Keratinocyte (primary cell): Measurements from ENCODE around the gene IST1. TPM values are rescaled to one million over a fixed set of nuclear protein-coding genes. Genes with fewer than 3 reads are reported as not detected.

Experiments
- DNase-seq: peaks from one replicate; pipeline ENCODE4 v3.0.0-alpha.2; 2011; ENCODE audit warnings: low read depth, missing footprints, low spot score
- FAIRE-seq: peaks from 2 replicates; lab custom pipeline; 2011; peaks lifted over from hg19 to GRCh38; lab: Jason Lieb, UNC
- H2AFZ ChIP-seq: 2 replicates; pipeline ENCODE4 v1.6.0; 2012; ENCODE audit warnings: low read length, control low read depth, inconsistent platforms; ENCODE audit not compliant: control insufficient read depth
- H3K27ac ChIP-seq: 2 replicates; pipeline ENCODE4 v1.5.1; 2011; ENCODE audit warnings: low read length; ENCODE audit not compliant: control insufficient read depth, insufficient read depth
- H3K27me3 ChIP-seq: 3 replicates; pipeline ENCODE4 v1.6.0; 2011; ENCODE audit warnings: low read length; ENCODE audit not compliant: control insufficient read depth, insufficient read depth; ENCODE audit errors: extremely low read depth
- H3K36me3 ChIP-seq, 2 experiments: 2 replicates in 1 of 2; 3 replicates in 1 of 2; pipeline ENCODE4 v1.5.1; 2011; ENCODE audit warnings: low read length in 2 of 2, mild to moderate bottlenecking in 1 of 2; ENCODE audit not compliant: control insufficient read depth in 2 of 2, insufficient read depth in 2 of 2; ENCODE audit errors: extremely low read depth in 1 of 2
- H3K4me1 ChIP-seq: 3 replicates; pipeline ENCODE4 v1.5.1; 2011; ENCODE audit warnings: low read length; ENCODE audit not compliant: control insufficient read depth, insufficient read depth; ENCODE audit errors: extremely low read depth
- H3K4me2 ChIP-seq: 3 replicates; pipeline ENCODE4 v1.6.0; 2011; ENCODE audit warnings: low read depth, low read length; ENCODE audit not compliant: control insufficient read depth, insufficient read depth; ENCODE audit errors: extremely low read depth
- H3K4me3 ChIP-seq, 3 experiments: fragments of 200-600 bp in 1 of 3; sonication (generic) in 1 of 3; 2 replicates in 2 of 3; 3 replicates in 1 of 3; pipeline ENCODE4 v1.5.1; 2011 to 2016; ENCODE audit warnings: low read length in 3 of 3, mild to moderate bottlenecking in 3 of 3, control low read depth in 2 of 3, inconsistent platforms in 1 of 3, low read depth in 1 of 3, mixed read lengths in 1 of 3, mixed run types in 1 of 3, moderate library complexity in 1 of 3; ENCODE audit not compliant: control insufficient read depth in 2 of 3, insufficient read depth in 2 of 3; ENCODE audit errors: extremely low read depth in 1 of 3
- H3K79me2 ChIP-seq: 2 replicates; pipeline ENCODE4 v1.6.0; 2012; ENCODE audit warnings: low read length; ENCODE audit not compliant: control insufficient read depth, insufficient read depth
- H3K9ac ChIP-seq: 3 replicates; pipeline ENCODE4 v1.6.0; 2011; ENCODE audit warnings: low read length; ENCODE audit not compliant: control insufficient read depth, insufficient read depth; ENCODE audit errors: extremely low read depth
- H3K9me1 ChIP-seq: 3 replicates; pipeline ENCODE4 v1.6.0; 2011; ENCODE audit warnings: low read length; ENCODE audit not compliant: control insufficient read depth, insufficient read depth; ENCODE audit errors: extremely low read depth
- H3K9me3 ChIP-seq: 2 replicates; pipeline ENCODE4 v1.5.1; 2012; ENCODE audit warnings: low read depth, low read length; ENCODE audit not compliant: control insufficient read depth
- H4K20me1 ChIP-seq: 3 replicates; pipeline ENCODE4 v1.6.0; 2011; ENCODE audit warnings: low read length; ENCODE audit not compliant: control insufficient read depth, insufficient read depth; ENCODE audit errors: extremely low read depth
- EZH2 ChIP-seq: IDR thresholded peaks from one replicate; pipeline ENCODE4 v1.6.1; 2012; ENCODE audit warnings: inconsistent platforms, mild to moderate bottlenecking, low read length, moderate library complexity
- dilution Hi-C: fragments of 300-500 bp; cut with MboI; formaldehyde crosslinking; loops from one replicate; pipeline ENCODE4 v1.7.0; 2020; ENCODE audit warnings: low sequenced_read_pairs; ENCODE audit not compliant: extremely low pct_ligation_motif_present
- polyA plus RNA-seq, 5 experiments: library from polyadenylated mRNA; depleted of rRNA in 3 of 5; stranded (reverse) in 3 of 5; stranded (forward) in 1 of 5; unstranded in 1 of 5; fragments of >200 nt; gene quantifications; 1 replicate in 1 of 5; 2 replicates in 3 of 5; 3 replicates in 1 of 5; pipeline versions ENCODE4 v1.2.1 to v1.2.3, GENCODE V29; 2011 to 2012; ENCODE audit warnings: missing spikeins in 2 of 5, low read depth in 1 of 5, low replicate concordance in 1 of 5
- TF ChIP-seq, protein P1 (sequence below), 3 experiments: IDR thresholded peaks in 1 of 3; conservative IDR thresholded peaks in 1 of 3; optimal IDR thresholded peaks in 1 of 3; 2 replicates in 2 of 3; 3 replicates in 1 of 3; pipeline versions ENCODE3 to v1.5.1; 2011; ENCODE audit warnings: low read length in 3 of 3, mild to moderate bottlenecking in 3 of 3, moderate library complexity in 2 of 3, control low read depth in 1 of 3, inconsistent platforms in 1 of 3; ENCODE audit not compliant: insufficient read depth in 2 of 3; ENCODE audit errors: extremely low read depth in 1 of 3

The IST1 gene
- polyA plus RNA-seq, 1 donor (not counting 4 experiments of a cell fraction or from before 2014, with no cell fraction given) = 188 TPM

DNA sequence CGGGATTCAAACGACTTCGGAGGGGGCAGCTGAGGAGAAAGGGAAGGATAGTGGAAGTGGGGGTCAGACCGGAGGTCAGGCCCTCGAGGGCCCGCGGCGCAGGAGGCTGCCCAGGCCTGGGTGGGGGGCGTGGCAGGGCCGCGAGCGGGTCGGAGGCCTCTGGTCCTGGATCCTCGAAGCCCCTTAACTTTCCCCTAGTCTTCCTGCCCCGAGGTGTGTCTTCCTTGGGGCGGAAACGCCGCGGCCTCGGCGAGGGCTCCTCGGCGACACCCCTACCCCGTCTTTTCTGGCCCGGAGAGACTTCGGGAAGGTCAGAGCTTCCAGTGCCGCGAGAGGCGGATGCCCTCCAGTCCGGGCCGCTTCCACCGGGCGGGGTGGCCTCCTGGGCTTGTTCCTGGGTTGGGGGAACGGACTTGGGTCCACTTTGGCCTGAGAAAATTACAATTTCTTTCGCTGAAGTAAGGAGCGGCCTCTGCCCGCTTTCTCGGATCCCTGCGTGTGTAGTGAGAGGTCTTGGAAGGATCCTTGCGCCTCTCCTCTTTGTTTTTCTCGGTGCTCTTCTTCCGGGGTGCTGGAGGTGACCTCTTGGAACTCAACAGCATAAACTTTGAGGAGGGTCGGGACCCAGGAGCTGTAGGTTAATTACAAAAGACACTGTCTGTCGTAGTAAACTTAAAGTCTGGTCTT lies 491 bp downstream of the IST1 start:
- DNase-seq (no peak), FAIRE-seq (no peak)
- H3K27ac ChIP-seq = peak overlapping the region; percentile 92
- peak overlapping the region; percentile 96 for H2AFZ ChIP-seq
- no peaks in the 10 kb centered on the region for H3K9me1 ChIP-seq
- peaks cover 55% of the 10 kb centered on the region for H3K79me2 ChIP-seq
- peaks cover 5% of the 10 kb centered on the region for H4K20me1 ChIP-seq
- peak overlapping the region; percentile 91 to 100 (median 96) for H3K4me3 ChIP-seq
- H3K4me2 ChIP-seq = peak overlapping the region; percentile 90
- dilution Hi-C loops = no loop called here
- H3K4me1 ChIP-seq = peaks cover 3% of the 10 kb centered on the region
- no peaks in the 10 kb centered on the region for H3K27me3 ChIP-seq
- no peaks in the 10 kb centered on the region for H3K9me3 ChIP-seq
- H3K36me3 ChIP-seq = peaks cover 0 to 3% of the 10 kb centered on the region in 2 experiments
- TF ChIP-seq, protein P1, sequence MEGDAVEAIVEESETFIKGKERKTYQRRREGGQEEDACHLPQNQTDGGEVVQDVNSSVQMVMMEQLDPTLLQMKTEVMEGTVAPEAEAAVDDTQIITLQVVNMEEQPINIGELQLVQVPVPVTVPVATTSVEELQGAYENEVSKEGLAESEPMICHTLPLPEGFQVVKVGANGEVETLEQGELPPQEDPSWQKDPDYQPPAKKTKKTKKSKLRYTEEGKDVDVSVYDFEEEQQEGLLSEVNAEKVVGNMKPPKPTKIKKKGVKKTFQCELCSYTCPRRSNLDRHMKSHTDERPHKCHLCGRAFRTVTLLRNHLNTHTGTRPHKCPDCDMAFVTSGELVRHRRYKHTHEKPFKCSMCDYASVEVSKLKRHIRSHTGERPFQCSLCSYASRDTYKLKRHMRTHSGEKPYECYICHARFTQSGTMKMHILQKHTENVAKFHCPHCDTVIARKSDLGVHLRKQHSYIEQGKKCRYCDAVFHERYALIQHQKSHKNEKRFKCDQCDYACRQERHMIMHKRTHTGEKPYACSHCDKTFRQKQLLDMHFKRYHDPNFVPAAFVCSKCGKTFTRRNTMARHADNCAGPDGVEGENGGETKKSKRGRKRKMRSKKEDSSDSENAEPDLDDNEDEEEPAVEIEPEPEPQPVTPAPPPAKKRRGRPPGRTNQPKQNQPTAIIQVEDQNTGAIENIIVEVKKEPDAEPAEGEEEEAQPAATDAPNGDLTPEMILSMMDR (optimal IDR thresholded peaks at IDR 0.05 in 1 of 3, IDR thresholded peaks at IDR 0.05 in 1 of 3, conservative IDR thresholded peaks at IDR 0.05 in 1 of 3; ENCODE audit: extremely low read depth in 1 of 3, insufficient read depth in 2 of 3, low read length in 3 of 3) = no peak
- TF ChIP-seq EZH2 = no peak
- peak overlapping the region; percentile 98 for H3K9ac ChIP-seq

DNA sequence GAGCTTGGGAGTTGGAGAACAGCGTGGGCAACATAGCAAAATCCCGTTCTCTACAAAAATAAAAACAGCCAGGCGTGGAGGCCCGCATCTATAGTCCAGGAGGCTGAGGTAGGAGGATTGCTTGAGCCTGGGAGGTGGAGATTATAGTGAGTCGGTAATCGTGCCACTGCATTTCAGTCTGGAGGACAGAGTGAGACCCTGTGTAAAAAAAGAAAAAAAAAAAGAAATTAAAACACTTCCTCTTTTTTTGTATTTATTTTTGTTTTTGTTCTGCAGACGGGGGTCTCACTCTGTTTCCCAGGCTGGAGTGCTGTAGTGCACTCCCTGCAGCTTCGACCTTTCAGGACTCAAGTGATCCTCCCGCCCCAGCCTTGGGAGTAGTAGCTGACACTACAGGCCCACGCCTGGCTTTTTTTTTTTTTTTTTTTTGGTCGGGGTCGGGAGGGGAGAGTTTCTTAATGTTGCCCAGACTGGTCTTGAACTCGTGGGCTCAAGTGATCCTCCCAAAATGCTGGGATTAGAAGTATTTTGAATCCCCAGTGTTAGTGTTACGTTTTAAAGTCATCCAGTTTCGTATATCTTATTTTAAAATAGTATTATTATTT lies 1.5 kb downstream of the IST1 start:
- Histone ChIP-seq H3K9me1 (no peaks in the 10 kb centered on the region), H3K4me1 (peaks cover 3% of the 10 kb centered on the region), H3K9me3 (no peaks in the 10 kb centered on the region), H3K4me2 (peak overlapping the region; percentile 90), H3K9ac (peak overlapping the region; percentile 98), H2AFZ (no peak overlapping the region), H3K36me3 (peaks cover 0 to 3% of the 10 kb centered on the region in 2 experiments), H3K4me3 (peak overlapping the region; percentile 91 to 100 (median 96)), H4K20me1 (peaks cover 9% of the 10 kb centered on the region), H3K79me2 (peaks cover 65% of the 10 kb centered on the region), H3K27ac (no peak overlapping the region), H3K27me3 (no peaks in the 10 kb centered on the region)
- no peak for FAIRE-seq
- DNase-seq = no peak
- TF ChIP-seq, protein P1 (optimal IDR thresholded peaks at IDR 0.05 in 1 of 3, IDR thresholded peaks at IDR 0.05 in 1 of 3, conservative IDR thresholded peaks at IDR 0.05 in 1 of 3; ENCODE audit: extremely low read depth in 1 of 3, insufficient read depth in 2 of 3, low read length in 3 of 3) = no peak
- TF ChIP-seq EZH2 = no peak
- dilution Hi-C loops = no loop called here
